Measurements from ENCODE around the gene RNF44. TPM values are rescaled to one million over a fixed set of nuclear protein-coding genes. Genes with fewer than 3 reads are reported as not detected.

The RNF44 gene
- total RNA-seq, 3 donors from 2014 or later (not counting 1 experiment from before 2014, with no cell fraction given): 297 to 394 (median 359) TPM

GRCh38 chr5:176565760-176566288 is 28.6 kb upstream of the RNF44 start:
- H3K9me3 Mint-ChIP-seq: no peaks in the 10 kb centered on the region
- TF ChIP-seq, protein P1, sequence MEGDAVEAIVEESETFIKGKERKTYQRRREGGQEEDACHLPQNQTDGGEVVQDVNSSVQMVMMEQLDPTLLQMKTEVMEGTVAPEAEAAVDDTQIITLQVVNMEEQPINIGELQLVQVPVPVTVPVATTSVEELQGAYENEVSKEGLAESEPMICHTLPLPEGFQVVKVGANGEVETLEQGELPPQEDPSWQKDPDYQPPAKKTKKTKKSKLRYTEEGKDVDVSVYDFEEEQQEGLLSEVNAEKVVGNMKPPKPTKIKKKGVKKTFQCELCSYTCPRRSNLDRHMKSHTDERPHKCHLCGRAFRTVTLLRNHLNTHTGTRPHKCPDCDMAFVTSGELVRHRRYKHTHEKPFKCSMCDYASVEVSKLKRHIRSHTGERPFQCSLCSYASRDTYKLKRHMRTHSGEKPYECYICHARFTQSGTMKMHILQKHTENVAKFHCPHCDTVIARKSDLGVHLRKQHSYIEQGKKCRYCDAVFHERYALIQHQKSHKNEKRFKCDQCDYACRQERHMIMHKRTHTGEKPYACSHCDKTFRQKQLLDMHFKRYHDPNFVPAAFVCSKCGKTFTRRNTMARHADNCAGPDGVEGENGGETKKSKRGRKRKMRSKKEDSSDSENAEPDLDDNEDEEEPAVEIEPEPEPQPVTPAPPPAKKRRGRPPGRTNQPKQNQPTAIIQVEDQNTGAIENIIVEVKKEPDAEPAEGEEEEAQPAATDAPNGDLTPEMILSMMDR (IDR thresholded peaks at IDR 0.05): no peak
- no peaks in the 10 kb centered on the region for H3K36me3 Mint-ChIP-seq
- H3K4me1 ChIP-seq (ENCODE audit: control insufficient read depth, insufficient read depth, low read length): no peaks in the 10 kb centered on the region
- H3K9me3 ChIP-seq (ENCODE audit: control insufficient read depth, insufficient read depth, low read length): no peaks in the 10 kb centered on the region
- whole genome bisulfite sequencing (ENCODE audit: insufficient coverage): 87% methylated on average over 5 of the region's 6 CpGs
- no peaks in the 10 kb centered on the region for H3K27me3 ChIP-seq (ENCODE audit: control insufficient read depth, insufficient read depth, low read length)
- no peak overlapping the region for H3K4me3 ChIP-seq (ENCODE audit: low read length)
- no peak for ATAC-seq
- no peak overlapping the region for H3K27ac Mint-ChIP-seq
- no peaks in the 10 kb centered on the region for H3K36me3 ChIP-seq (ENCODE audit: control insufficient read depth, insufficient read depth, low read length)
- no peak overlapping the region for H3K27ac ChIP-seq (ENCODE audit: low read length)
- DNase-seq: no peak
- intact Hi-C loops (cut with micrococcal nuclease): no loop called here
- H3K4me1 Mint-ChIP-seq: no peaks in the 10 kb centered on the region
- no peak overlapping the region for H3K4me3 Mint-ChIP-seq
- peaks cover 12 to 14% of the 10 kb centered on the region in 2 donors for H3K27me3 Mint-ChIP-seq (ENCODE audit: low read depth in 2 of 2)

DNA sequence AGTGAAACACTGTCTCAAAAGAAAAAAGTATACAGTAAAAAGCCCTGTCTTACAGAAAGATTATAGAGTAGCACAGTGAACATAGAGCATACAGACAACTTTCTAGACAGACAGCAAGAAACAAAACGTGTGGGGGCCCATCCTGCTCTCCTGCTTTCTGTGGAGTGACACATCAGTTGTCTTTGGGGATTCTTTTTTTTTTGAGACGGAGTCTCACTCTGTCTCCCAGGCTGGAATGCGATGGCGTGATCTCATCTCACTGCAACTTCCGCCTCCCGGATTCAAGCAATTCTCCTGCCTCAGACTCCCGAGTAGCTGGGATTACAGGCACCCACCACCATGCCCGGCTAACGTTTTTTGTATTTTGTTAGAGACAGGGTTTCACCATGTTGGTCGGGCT is 26.8 kb upstream of the RNF44 start:
- H3K4me3 ChIP-seq (ENCODE audit: low read length): no peak overlapping the region
- H3K4me1 Mint-ChIP-seq: peaks cover 7 to 11% of the 10 kb centered on the region in 2 donors
- no peak for DNase-seq
- H3K4me1 ChIP-seq (ENCODE audit: control insufficient read depth, insufficient read depth, low read length): no peaks in the 10 kb centered on the region
- H3K9me3 ChIP-seq (ENCODE audit: control insufficient read depth, insufficient read depth, low read length): no peaks in the 10 kb centered on the region
- no peaks in the 10 kb centered on the region for H3K36me3 ChIP-seq (ENCODE audit: control insufficient read depth, insufficient read depth, low read length)
- H3K27me3 ChIP-seq (ENCODE audit: control insufficient read depth, insufficient read depth, low read length): no peaks in the 10 kb centered on the region
- no peaks in the 10 kb centered on the region for H3K36me3 Mint-ChIP-seq
- no peak overlapping the region for H3K27ac Mint-ChIP-seq
- peaks cover 12 to 19% of the 10 kb centered on the region in 2 donors for H3K27me3 Mint-ChIP-seq (ENCODE audit: low read depth in 2 of 2)
- no peaks in the 10 kb centered on the region for H3K9me3 Mint-ChIP-seq
- H3K4me3 Mint-ChIP-seq: no peak overlapping the region
- TF ChIP-seq, protein P1 (IDR thresholded peaks at IDR 0.05): no peak
- no peak overlapping the region for H3K27ac ChIP-seq (ENCODE audit: low read length)
- no peak for ATAC-seq
- intact Hi-C loops (cut with micrococcal nuclease): no loop called here
- WGBS (ENCODE audit: insufficient coverage): 91% methylated on average over 10 of the region's 10 CpGs

GRCh38 chr5:176562189-176562588 is 25.0 kb upstream of the RNF44 start:
- no peaks in the 10 kb centered on the region for H3K4me1 ChIP-seq (ENCODE audit: control insufficient read depth, insufficient read depth, low read length)
- no peaks in the 10 kb centered on the region for H3K9me3 Mint-ChIP-seq
- H3K4me3 ChIP-seq (ENCODE audit: low read length): no peak overlapping the region
- H3K36me3 Mint-ChIP-seq: no peaks in the 10 kb centered on the region
- no peak overlapping the region for H3K27ac ChIP-seq (ENCODE audit: low read length)
- H3K27ac Mint-ChIP-seq: no peak overlapping the region
- WGBS (ENCODE audit: insufficient coverage): 79% methylated on average over 8 of the region's 10 CpGs
- peaks cover 12 to 19% of the 10 kb centered on the region in 2 donors for H3K27me3 Mint-ChIP-seq (ENCODE audit: low read depth in 2 of 2)
- TF ChIP-seq, protein P1 (IDR thresholded peaks at IDR 0.05): no peak
- no peaks in the 10 kb centered on the region for H3K36me3 ChIP-seq (ENCODE audit: control insufficient read depth, insufficient read depth, low read length)
- H3K4me3 Mint-ChIP-seq: no peak overlapping the region
- H3K9me3 ChIP-seq (ENCODE audit: control insufficient read depth, insufficient read depth, low read length): no peaks in the 10 kb centered on the region
- no peaks in the 10 kb centered on the region for H3K27me3 ChIP-seq (ENCODE audit: control insufficient read depth, insufficient read depth, low read length)
- DNase-seq: no peak
- intact Hi-C loops (cut with micrococcal nuclease): no loop called here
- no peak for ATAC-seq
- H3K4me1 Mint-ChIP-seq: peaks cover 7 to 11% of the 10 kb centered on the region in 2 donors

DNA sequence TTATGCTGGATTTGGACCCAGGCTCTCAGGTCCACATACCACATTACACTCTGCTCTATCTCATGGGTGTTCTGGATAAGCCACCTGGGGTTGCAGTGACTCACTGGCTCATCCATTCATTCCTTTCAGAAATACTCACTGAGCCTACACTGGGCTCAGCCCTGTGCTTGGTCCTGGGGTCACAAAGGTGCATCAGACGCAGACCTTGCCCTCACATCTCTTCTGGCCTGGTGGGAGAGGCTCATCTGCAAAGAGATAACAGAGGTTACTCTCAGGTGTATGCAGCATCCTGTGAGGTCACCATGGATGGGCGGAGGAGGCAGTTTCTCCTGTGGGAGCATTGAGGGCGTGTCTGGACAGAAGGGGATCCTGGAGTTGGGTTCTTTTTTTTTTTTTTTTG is 24.1 kb upstream of the RNF44 start:
- Mint-ChIP-seq H3K9me3 (no peaks in the 10 kb centered on the region), H3K4me3 (no peak overlapping the region), H3K36me3 (no peaks in the 10 kb centered on the region), H3K27ac (no peak overlapping the region), H3K4me1 (peaks cover 7 to 11% of the 10 kb centered on the region in 2 donors), H3K27me3 (ENCODE audit: low read depth in 2 of 2) (peaks cover 12 to 19% of the 10 kb centered on the region in 2 donors)
- 85% methylated on average over 3 of the region's 3 CpGs for WGBS (ENCODE audit: insufficient coverage)
- Histone ChIP-seq H3K27me3 (ENCODE audit: control insufficient read depth, insufficient read depth, low read length) (no peaks in the 10 kb centered on the region), H3K4me1 (ENCODE audit: control insufficient read depth, insufficient read depth, low read length) (no peaks in the 10 kb centered on the region), H3K27ac (ENCODE audit: low read length) (no peak overlapping the region), H3K4me3 (ENCODE audit: low read length) (no peak overlapping the region), H3K9me3 (ENCODE audit: control insufficient read depth, insufficient read depth, low read length) (no peaks in the 10 kb centered on the region), H3K36me3 (ENCODE audit: control insufficient read depth, insufficient read depth, low read length) (no peaks in the 10 kb centered on the region)
- intact Hi-C loops (cut with micrococcal nuclease): no loop called here
- ATAC-seq: no peak
- DNase-seq: no peak
- TF ChIP-seq, protein P1 (IDR thresholded peaks at IDR 0.05): no peak

Data from natural killer cell (primary cell).